NCI-H82 (cell line): ENCODE measurements around the gene INPP5J.
"Not testable (repeated sequence)": the region's sequence is repeated elsewhere in the genome, so short reads cannot be mapped to it uniquely, and the experiment has no call there.

Experiments used
- DNase-seq: peaks from one replicate; lab custom pipeline; 2025; lab: John Stamatoyannopoulos, UW

INPP5J gene, protein sequence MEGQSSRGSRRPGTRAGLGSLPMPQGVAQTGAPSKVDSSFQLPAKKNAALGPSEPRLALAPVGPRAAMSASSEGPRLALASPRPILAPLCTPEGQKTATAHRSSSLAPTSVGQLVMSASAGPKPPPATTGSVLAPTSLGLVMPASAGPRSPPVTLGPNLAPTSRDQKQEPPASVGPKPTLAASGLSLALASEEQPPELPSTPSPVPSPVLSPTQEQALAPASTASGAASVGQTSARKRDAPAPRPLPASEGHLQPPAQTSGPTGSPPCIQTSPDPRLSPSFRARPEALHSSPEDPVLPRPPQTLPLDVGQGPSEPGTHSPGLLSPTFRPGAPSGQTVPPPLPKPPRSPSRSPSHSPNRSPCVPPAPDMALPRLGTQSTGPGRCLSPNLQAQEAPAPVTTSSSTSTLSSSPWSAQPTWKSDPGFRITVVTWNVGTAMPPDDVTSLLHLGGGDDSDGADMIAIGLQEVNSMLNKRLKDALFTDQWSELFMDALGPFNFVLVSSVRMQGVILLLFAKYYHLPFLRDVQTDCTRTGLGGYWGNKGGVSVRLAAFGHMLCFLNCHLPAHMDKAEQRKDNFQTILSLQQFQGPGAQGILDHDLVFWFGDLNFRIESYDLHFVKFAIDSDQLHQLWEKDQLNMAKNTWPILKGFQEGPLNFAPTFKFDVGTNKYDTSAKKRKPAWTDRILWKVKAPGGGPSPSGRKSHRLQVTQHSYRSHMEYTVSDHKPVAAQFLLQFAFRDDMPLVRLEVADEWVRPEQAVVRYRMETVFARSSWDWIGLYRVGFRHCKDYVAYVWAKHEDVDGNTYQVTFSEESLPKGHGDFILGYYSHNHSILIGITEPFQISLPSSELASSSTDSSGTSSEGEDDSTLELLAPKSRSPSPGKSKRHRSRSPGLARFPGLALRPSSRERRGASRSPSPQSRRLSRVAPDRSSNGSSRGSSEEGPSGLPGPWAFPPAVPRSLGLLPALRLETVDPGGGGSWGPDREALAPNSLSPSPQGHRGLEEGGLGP

DNA sequence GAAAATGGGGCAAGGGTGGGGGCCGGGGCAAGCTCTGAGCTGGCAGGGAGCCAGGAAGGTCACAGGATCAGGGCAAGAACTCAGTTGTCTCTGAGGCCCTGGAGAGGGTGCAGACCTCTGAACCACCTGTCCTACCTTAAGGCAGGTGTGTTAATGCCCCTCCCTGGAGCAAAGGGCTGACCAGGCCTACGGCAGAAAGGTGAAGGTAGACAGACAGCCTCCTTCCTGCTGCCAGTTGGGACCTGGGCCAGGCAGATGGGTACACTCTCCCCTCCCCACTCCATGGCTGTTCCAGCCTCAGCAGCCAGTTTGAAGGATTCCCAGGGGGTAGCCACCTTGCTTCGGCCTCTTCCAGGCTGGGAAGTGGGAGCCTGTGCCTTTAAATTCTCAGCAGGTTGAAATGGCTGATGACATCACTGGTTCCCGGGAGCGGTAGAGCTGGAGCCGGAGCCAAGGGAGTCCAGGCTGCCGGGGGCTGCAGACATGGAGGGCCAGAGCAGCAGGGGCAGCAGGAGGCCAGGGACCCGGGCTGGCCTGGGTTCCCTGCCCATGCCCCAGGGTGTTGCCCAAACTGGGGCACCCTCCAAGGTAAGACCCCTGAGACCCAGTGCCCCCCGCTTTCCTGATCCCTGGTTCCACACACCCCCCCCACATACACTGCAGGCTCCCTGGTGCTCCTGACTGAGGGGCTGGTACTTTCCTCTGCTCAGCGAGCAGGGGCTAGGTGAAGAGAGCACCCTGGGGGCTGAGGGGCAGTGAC is at the start of gene INPP5J:
Gene INPP5J, plus strand, starts transcription at position 435 of the 760 bp plus-strand sequence. Its CDS starts 49 bp downstream, at position 484.
- DNase-seq = peak; percentile 46

DNA sequence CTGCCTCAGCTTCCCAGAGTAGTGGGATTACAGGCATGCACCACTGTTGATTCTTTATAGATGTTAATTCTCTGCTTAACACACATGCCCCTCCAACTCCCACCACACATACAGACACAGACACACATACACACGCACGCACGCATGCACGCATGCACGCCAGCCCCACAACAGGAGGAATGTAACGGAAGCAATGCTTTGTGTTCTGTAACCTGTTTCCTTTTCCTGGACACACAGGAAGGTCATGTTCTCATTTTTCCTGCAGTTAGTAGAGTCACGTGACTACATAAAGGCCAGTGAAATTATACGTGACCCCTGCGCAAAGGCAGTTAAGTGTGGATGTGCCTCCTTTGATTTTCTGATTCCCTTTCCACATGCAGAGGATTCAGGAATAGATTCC is 49.6 kb upstream of the INPP5J start:
- not testable (repeated sequence) for DNase-seq

DNA sequence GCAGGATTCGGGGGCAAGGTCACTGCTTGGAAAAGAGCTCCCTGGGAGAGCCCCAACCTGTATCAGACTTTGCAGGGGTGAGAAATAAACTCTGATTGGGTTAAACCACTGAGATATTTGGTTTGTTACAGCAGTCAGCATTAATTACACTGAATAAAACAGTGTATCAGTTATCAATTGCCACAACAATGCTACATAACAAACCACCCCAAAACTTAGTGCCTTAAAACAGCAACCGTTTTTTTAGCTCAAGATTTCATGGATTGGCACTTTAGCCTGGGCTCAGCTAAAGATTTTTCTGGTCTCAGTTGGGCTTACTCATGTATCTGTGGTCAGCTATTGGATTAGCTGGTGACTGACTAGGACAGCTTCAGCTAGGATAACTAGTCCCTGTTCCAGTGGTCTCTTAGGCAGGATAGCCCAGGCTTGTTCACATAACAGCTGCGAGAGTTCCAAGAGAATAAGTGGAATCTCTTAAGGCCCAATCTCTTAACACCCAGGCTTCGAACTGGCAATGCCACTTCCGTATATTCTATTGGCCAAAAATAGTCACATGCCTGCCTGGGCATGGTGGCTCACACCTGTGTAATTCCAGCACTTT is 49.1 kb upstream of the INPP5J start:
- DNase-seq = not testable (repeated sequence)

DNA sequence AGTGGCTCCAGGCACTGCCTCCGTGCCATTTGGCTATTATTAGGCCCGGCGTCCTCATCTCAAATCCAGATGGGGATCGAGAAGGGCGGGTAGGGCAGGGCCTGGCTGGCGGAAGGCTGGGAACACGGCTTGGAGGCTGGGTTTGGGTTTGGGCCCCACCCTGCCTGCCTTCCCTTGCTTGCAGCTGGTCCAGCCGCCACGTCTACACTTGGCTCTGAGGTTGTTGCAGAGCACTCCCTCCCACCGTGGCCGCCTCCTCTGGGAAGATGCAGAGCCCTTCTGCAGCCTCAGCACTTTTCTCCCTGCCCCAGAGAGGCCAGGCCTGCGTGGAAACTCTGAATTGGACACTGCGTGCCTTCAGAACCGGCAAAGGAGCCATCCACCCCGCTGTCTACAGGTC is 46.8 kb upstream of the INPP5J start:
- DNase-seq = no peak

DNA sequence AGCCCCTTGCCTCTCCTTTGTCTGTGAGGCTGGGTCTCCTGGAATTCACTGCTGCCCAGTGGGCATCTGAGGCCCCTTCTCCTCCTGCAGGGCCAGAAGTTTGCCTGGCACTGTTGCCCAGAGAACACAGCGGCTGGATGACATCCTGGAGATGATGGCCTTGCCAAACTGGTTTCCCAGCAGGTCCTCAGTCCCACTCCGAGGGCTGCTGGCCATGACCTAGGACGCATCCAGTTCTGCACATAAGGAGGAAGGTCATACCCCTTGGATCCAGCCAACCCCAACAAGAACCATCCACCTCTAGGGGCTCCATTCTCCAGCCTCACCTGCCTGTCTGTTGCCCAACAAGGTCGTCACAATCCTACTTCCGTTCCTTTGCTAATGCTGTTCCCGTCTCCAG is 45.1 kb upstream of the INPP5J start:
- DNase-seq = no peak

DNA sequence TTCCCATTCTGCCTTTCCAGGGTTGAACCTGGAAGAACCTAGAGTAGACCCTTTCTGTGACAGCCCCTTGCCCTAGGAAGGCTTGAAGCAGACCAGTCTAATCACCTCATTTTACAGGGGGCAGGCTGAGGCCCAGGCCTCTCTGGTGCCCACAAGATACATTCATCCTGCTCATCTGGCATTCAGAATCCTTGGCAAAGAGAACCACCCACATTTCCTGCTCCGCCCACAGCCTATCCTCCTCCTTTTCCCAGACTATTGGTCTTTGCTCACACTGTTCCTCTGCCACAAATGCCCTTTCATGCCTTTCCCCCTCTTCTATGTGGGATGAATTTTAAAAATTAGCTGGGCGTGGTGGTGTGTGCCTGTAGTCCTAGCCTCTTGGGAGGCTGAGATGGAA is 44.4 kb upstream of the INPP5J start:
- DNase-seq = not testable (repeated sequence)

DNA sequence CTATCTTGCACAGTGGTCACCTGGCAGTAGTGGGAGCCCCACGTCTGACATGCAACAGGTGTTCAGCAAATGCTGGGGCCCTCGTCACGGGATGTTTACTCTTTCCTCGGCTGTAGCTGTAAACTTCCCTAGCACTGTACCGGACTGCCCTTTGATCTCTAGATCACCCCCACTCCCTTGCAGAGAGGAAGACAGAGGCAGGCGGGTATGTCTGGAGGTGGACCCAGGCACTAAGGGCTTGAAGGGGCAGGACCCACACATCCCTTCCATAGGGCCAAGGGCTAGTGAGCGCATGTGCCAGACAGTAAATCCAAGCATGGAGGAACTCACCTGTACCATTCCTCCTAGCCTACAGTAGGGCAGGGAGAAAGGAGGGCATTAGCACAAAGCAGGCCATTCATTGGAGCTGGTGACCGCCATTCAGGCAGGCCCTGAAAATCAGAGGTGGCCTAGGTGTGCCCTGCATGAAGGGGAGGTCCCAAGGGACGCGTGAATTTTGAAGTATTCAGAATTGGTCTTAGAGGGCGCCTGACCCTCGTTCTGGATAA is 43.6 kb upstream of the INPP5J start:
- no peak for DNase-seq

DNA sequence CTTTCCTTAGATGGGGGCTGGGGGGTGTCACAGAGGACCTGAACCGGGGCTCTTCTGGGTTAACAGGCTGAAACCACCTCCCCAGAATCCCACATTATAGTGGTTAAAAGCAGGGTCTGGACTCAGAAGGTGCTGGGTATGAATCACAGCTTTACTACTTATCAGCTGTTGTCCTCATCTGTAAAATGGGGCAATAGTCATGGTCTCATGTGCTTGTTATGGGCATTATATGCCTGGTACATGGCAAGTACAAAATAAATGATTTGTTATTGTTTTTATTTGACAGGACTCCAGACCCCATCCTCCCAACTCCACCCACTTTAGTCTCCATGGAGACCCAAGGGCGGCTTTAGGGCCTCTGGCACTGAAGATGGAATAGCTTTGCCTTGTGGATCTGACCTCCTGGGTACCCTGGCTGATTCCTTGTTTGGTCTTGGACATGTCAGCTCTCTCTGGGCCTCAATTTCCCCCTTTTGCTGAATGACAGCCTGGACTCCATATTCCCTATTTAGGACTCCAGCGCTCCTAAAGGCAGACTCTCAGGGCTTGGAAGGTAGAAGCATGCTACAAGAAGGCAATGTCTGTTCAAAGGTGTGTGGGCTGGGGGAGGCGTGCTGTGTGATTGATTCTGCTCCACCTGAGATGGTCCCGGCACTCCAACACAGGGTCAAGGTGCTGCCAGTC is 42.5 kb upstream of the INPP5J start:
- DNase-seq = no peak

DNA sequence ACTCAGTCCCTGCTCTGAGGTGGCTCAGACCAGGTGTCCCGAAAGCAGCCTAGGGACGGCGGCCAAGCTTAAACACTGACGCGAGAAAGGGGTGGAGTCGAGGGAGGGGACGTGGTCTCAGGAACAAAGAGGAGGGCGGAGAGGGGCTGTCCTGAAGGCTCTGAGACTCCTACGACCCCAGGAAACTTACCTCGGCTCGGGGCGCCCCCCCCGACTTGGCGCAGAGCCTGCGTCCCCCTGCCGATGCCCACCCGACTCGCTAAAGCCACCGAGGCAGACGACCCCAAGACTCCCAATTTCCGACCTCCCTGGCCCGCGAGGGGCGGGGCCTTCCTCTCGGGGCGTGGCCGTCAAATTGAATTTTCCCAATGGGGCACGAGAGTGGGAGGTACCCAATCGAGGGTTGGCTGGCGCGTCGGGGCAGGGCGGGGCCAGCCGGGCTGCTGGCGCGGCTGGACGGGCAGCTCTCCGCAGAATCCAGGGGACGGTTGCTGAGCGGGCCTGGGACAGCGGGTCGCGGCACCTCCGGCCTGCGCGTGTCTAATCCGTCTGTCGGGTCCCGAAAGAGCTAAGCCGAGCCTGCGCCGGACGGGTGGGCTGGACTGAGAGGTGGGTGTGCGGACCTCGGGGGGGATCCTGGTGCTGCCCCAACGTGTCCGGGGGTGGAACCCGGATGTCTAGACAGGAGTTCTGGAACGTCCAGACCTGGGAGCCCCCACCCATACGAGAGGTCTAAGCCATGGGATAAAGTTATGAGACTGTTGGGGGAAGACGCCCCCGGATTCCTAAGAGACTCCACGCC is 41.7 kb upstream of the INPP5J start, which contains the start of gene SMTN:
Gene SMTN, plus strand, starts transcription at position 471 of the 802 bp plus-strand sequence. CDS start 1,941 bp downstream, outside the sequence.
- peak; percentile 90 for DNase-seq

DNA sequence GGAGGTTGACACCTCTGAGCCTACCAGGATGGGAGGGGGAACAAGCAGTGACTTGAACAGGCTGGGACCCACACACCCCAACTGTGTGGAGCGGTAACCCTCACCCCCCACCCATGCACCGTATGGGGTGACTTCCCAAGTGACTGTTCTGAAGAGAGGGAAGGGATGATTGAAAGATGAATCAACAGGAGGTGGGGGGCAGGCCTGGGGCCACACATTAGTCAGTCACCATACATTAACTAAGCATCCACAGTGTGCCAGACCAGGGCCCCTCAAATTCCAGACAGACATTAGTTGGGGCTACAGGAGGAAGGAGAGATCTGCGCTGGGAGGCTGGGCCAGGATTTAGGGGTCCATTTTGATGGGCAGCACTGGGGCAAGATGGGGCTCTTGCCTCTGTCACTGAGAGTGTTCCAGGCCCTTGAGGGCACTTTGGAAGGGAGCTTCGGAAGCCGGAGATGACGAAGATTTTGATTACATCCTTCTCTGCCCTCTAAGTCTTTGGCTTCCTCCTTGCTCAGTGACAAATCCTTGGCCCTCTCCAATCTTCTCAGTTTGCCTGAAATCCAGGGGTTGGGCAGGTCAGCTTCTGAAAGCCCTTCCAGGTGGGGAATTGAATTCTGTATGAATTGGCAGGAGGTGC is 40.7 kb upstream of the INPP5J start:
- no peak for DNase-seq

DNA sequence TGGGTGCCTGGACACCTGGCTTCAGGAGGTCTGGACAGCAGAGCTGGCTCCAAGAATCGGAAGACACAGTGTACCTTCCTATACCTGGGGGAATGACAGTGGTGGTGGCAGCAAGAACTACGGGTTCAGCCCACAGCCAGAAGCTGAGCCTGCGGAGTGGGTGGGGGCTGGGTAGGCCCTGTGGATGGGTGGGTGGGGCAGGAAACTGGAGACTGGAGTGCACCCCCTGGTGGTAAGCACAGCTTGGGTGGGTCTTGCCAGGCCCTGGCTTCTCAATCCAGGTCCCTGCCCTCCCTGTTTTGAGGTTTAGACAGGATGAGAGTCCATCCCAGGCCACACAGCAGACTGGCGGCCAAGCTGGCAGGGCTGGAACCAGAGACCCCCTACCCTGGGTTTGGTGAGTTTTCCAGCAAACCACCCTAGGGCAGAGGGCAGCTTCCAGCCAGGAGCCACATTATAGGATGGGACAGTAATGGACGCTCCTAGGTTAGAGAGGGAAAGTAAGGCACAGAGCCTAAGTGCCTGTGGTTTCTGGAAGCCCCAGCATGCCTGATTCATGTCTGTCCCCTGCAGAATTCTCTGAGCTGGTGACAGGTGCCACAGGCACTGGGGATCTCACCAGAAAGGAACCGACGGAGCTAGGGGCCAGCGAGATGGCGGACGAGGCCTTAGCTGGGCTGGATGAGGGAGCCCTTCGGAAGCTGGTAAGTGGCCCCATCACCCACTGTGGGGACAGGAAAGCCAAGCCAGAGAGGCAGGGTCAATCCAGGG is 40.0 kb upstream of the INPP5J start:
- DNase-seq = peak; percentile 77

DNA sequence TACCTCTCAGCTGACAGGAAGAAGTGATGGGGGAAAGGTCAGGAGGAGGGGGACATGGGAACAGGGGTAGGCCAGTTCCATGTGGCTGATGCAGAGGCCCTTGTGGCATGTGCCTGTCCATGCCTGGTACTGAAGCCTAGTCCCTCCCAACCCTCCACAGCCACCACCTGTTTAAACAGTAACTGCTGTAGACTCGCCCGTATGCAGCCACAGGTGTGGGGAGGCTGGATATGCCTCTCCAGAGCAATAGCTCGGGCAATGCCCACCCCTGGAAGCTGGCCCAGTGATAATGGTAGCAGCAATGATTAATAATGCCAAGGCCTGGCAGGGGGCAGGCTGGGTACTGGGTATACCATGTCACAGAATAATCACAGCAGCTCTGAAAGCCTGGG is 39.4 kb upstream of the INPP5J start:
- no peak for DNase-seq

DNA sequence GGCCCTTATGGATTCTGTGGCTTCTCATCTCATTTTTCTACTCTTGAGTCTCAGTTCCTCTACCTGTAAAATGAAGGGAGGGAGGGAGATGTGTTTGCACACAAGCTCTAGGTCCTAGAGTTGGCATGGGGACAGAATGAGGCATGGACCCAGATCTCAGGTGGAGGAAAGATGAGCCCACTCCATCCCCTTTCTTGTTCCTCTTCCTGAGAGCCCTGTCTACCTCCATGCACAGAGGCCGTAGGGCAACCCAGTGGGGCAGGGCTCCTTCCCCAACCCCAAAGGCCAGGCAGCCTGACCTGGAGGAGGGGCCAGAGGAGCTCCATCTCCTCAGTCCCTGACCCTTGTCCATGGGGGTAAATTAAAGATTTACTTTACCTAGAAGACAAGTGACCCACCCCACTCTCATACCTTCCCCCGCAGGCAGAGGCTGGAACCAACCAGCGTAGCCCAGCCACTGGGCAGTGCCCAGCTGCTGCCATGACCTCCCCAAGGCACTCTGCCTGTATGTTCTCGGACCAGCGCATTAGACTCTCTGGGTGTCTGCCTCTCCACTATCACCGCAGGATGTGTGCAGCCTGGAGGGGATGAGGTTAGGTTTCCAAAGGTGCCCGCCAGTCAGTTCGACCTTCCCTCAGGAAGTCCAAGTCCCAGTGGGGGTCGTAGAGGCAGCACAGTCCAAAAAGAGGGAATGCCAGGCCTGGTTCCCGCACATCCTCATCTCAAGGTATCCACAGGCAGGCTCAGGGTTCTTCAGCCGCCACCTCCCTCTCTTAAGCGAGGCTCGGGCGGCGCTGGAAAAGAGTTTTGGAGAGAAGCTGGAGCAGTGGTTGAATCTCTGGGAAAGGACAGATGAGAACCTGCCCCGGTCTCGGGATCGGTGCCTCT is 38.6 kb upstream of the INPP5J start:
- no peak for DNase-seq

DNA sequence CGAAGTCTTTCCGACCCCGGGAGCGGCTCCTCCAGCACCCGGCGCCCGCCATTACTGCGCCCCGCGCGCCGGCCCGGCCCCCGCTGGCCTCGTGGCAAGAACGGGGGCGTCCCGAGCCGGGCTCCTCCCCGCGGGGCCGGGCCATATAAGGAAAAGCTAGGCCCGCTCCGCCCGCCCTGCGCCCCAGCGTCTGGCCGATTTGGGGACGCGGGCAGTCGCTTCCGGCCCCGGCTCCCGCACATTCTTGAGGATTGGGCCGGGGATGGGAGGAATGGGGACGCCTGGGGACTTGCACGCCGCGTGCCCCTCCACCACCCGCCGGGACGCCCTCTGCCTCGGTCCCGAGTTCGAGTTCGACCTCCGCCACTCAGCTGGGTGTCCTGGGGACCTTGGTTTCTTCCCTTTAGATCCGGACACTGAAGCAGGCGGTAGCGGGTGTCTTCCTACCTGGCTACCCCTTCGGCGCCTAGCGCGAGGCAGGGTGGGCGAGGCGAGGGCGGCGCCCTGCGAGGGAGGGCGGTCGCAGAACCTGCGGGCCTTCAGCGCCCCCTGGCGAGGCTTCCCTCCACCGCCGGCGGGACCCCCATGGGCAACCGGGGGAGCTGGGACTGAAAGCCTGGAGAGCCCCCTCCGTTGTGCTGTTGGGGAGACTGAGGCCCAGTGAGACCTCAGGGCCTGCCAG is 37.8 kb upstream of the INPP5J start:
- peak; percentile 75 for DNase-seq

DNA sequence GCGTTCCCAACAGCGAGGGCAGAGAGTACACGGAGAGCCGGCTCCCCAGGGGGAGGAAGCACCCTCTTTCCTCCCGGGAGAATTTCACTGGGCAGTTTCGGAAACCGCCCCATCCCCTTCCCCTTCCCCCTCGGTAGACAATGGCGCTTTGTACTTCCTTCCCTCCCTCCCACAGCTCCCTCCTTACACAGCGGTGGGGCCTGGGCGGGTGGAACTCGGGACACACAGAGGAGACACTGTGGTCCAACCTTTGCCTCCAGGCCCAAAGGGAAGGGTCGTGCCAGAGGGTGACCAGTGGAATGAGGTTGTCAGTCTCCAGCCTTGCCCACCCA is 37.3 kb upstream of the INPP5J start:
- no peak for DNase-seq

DNA sequence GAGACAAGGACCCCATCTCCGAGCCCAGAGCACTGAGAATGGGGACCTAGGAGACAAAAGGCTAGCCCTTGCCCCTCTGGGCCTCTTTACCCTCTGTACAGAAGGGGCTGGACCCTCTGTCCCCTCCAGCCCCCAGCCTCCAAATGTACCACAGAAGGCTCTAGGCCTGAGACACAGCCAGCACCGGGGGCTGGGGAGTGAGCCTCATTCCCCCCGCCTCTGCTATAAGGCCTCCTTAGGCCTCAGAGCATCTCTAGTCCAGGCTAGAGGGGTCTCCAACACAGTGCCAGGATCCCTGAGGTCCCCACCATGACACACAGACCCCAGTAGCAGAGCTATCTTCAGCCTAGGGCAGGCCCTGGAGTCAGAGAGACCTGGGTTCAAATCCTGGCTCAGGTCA is 36.8 kb upstream of the INPP5J start:
- no peak for DNase-seq
